Fibroblast of gingiva (primary cell): ENCODE results near the gene WDR90.
A peak's percentile ranks its signal among the peaks of the same experiment; 100 is the strongest.

Source experiments
- DNase-seq: peaks from one replicate; pipeline ENCODE4 v3.0.0-alpha.2; 2011; ENCODE audit warnings: low read depth

Gene WDR90

GRCh38 chr16:660459-661183 is 11.5 kb downstream of the WDR90 start:
- DNase-seq: peak; percentile 82

DNA sequence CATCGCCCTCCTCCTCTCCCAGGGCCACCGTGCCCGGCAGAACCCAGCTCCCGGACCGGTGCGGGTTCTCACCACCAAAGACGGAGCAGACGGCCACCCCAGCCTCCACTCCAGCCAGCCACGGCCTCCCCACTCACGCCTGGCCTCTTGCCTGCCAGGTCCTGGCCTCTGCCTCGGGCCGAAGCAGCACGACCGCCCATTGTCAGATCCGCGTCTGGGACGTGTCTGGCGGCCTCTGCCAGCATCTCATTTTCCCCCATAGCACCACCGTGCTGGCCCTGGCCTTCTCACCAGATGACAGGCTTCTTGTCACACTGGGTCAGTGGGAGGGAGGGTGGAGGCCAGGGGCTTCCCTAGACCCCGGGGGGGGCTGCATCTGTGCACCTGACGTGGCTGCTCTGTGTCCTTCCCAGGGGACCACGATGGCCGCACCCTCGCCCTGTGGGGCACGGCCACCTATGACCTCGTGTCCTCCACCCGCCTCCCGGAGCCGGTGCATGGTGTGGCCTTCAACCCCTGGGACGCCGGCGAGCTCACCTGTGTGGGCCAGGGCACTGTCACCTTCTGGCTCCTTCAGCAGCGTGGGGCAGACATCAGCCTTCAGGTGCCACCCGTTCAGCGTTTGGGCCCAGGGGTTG is 12.1 kb downstream of the WDR90 start:
- DNase-seq: no peak

DNA sequence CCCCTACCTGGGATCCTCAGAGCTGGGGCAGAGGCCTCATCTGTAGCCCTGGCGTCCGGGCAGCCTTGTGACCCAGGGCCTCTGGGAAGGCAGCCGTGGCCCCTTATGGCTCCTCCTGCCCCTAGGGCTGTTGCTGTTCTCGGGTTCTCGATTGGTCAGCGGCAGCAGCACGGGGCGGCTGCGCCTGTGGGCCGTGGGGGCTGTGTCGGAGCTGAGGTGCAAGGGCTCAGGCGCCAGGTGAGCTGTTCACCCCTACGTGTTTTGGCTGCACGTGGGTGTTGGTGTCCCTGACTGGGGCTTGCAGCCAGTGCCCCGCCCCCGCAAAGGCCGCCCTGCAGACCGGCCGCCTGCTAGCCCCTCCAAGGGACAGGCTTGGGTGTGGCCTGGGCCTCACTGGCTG is 12.9 kb downstream of the WDR90 start:
- DNase-seq: no peak

- no peak for DNase-seq
Observed at GRCh38 chr16:662597-662996, 13.4 kb downstream of the WDR90 start.

- DNase-seq: no peak
Observed at GRCh38 chr16:666572-666971, 17.4 kb downstream of the WDR90 start.

DNA sequence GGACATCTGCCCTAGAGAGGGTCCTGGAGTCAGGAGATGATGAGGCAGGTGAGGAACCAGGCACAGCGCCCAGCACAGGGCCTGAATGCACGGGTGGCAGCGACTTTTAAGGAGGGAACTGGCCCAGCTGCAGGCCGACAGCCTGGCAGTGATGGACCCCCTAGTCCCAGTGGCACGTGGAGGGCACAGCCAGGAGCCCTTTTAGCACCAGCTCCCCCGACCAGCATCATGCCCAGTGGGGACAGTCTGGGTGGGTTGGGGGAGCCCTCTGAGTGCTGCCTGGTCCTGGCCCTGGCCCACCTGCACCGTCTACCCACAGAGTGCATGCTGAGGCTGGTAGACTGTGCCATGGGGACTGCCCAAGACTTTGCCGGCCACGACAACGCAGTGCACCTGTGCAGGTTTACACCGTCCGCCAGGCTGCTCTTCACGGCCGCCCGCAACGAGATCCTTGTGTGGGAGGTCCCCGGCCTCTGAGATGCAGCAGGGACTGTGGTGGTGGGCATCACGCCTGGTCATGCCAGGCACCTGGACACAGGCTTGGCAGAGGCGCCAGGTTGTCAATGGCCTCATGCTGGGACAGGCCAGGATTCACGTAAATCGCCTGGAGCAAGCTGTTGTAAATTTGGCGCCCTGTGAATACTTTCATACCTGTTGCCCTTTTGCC is 18.1 kb downstream of the WDR90 start:
- no peak for DNase-seq

DNA sequence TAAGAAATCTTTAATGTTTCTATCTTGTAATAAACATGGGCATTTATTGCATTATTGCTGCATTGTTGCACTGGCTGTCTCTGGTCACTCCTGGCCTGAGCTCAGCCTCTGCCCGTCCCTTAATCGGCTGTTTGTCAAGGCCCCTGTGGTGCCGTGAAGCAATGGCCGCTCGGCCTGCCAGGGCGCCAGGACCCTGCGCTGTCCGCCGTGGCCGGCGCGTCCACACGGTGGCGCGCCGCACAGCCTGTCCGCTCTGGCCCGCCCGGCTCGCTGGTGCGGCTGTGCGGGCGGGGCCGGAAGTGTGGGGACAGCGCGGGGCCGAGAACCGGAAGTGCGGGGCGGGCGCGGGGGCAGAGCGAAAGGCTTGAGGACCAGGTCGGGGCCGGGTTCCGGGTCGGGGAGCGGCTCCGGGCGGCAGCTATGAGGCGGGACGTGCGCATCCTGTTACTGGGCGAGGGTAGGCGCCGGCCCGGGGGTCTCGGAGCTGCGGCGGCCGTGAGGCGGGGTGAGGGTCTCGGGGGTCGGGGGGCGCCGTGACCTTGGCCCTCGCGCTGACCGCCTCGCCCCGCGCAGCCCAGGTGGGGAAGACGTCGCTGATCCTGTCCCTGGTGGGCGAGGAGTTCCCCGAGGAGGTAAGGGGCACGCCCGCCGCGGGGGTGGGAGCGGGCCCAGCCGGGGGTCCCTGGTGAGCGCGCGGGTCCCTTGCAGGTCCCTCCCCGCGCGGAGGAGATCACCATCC is 18.8 kb downstream of the WDR90 start, which contains the start of gene RHOT2:
TSS of gene RHOT2 (plus strand) at position 353 of the 739 bp plus-strand sequence. CDS start at position 421, 68 bp downstream.
- DNase-seq: peak; percentile 89

GRCh38 chr16:668519-669171 is 19.5 kb downstream of the WDR90 start:
- DNase-seq: no peak

DNA sequence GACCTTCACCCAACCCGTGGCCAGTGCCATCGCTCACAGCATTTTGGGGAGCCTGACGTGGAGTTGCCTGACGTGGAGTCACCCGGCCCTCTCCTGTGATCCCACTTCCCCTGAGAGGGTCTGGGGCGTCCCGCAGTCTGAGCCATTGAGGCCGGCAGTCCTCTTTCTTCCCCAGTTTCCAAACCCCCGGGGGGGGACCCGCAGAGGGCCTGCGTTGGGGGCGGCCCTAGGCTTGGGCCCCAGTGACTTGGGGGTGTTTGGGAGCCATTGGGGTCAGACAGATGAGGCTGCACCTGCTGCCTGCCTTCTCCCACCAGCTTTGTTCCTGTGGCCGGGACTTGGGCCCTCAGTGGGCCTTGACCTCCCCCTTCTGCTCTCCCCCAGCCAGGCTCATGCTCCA is 20.5 kb downstream of the WDR90 start:
- DNase-seq: no peak

GRCh38 chr16:670485-671352 is 21.6 kb downstream of the WDR90 start:
- DNase-seq: no peak

GRCh38 chr16:671353-672131 is 22.4 kb downstream of the WDR90 start:
- no peak for DNase-seq

DNA sequence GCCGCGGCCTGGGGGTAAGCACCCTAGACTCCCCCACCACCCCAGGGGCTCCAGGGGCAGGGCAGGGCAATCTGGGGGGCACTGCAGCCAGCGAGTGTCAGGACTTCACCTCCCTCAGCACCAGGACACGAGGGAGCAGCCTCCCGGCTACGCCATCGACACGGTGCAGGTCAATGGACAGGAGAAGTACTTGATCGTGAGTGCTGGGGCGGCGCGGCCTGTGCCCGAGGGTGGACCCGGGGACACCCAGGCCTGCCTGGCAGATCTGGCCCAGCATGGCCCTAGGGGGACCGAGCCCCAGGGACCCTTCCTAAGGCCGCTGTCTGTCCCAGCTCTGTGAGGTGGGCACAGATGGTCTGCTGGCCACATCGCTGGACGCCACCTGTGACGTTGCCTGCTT is 23.2 kb downstream of the WDR90 start:
- DNase-seq: no peak

DNA sequence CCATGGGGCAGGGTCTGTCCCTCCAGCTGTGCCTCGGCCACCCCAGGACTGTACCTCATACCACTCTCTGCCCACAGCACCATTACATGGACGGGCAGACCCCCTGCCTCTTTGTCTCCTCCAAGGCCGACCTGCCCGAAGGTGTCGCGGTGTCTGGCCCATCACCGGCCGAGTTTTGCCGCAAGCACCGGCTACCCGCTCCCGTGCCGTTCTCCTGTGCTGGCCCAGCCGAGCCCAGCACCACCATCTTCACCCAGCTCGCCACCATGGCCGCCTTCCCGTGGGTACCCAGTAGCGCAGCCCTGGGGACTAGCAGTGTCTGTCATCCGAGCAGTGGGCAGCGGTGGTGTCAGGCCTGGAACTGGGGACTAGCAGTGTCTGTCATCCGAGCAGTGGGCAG is 23.7 kb downstream of the WDR90 start:
- no peak for DNase-seq

- no peak for DNase-seq
Observed at GRCh38 chr16:673399-673991, 24.3 kb downstream of the WDR90 start.

- DNase-seq: no peak
Observed at GRCh38 chr16:674214-674881, 25.2 kb downstream of the WDR90 start.

- DNase-seq: peak; percentile 43
Observed at GRCh38 chr16:674968-675883, 26.1 kb downstream of the WDR90 start, which contains the start of gene RHBDL1. TSS of gene RHBDL1 (plus strand) at chr16:675671. CDS start at chr16:675791, 120 bp downstream.

DNA sequence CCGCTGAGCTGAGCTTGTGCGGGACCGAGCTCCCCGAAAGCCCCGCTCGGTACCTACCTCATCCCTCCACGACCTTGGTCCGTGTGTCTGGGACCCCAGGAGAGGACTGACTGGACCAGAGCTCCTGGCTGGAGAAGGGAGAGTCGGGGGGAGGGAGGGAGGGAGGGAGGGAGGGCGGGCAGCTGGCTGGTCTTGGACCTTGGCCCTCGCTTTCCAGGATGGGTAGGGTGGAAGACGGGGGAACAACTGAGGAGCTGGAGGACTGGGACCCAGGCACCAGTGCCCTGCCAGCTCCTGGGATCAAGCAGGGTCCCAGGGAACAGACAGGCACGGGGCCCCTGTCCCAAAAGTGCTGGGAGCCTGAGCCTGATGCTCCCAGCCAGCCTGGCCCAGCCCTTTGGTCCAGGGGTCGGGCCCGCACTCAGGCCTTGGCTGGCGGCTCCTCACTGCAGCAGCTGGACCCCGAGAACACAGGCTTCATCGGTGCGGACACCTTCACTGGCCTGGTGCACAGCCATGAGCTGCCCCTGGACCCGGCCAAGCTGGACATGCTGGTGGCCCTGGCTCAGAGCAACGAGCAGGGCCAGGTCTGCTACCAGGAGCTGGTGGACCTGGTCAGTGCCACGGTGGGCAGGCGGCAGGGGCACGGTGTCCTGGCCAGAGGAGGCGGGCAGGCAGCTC is 26.9 kb downstream of the WDR90 start:
- no peak for DNase-seq

- DNase-seq: no peak
Observed at GRCh38 chr16:676565-676902, 27.4 kb downstream of the WDR90 start.
